HG03520 (cell line): Measurements from ENCODE around the gene AQR.
"Not testable (repeated sequence)": the region's sequence is repeated elsewhere in the genome, so short reads cannot be mapped to it uniquely, and the experiment has no call there.

ENCODE experiments used
- ATAC-seq: cut with Tn5 transposase; IDR thresholded peaks from one replicate; pipeline ENCODE4 v1.9.1; 2021; ENCODE audit warnings: mild to moderate bottlenecking, moderate library complexity; ENCODE audit not compliant: unreplicated experiment

The AQR gene

DNA sequence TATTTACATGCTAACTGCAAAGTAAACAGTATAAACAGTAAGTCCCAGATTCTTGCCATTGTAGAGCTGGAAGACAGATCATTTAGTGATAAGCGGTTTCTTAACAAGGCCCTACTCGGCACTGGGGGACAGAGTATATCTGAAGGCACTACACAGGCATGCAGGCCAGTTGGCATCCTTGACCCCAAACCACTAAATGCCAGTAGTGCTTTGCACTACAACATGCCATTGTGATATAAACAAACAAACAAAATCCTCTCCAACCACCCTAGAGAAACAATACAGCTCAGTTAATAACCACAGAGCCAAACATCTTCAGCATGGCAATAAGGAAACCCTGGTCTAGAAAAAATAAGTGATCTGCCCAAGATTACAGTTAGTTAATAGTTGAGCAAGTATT is 5.3 kb downstream of the AQR start:
- ATAC-seq, result no peak

DNA sequence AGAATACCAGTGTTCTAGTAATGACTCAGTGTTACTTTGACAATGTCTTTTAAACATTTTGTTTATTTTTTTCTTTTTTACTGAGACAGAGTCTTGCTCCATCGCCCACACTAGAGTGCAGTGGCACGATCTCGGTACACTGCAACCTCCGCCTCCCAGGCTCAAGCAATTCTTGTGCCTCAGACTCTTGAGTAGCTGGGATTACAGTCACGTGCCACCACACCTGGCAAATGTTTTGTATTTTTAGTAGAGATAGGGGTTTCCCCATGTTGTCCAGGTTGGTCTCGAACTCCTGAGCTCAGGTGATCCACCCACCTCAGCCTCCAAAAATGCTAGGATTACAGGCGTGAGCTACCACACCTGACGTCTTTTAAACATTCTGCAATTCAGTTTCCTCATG is 15.7 kb downstream of the AQR start:
- ATAC-seq, result no peak

DNA sequence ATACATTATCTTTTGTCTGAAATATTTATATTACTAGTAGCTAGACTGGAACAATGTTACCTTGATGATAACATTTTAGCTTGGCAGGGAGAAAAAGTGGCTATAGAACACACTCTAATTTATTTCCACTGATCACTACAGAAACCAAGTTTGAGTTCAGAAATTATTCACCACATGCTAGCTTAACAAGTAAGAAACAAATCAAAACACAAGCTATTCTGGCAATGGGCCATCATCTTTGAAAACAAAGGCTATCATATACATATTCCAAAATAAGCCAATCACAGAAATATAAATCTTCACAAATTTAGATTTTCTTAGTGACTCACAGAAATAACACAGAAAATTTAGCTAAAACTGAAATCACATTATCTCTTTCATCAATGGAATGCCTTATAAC is 17.1 kb downstream of the AQR start:
- no peak for ATAC-seq

DNA sequence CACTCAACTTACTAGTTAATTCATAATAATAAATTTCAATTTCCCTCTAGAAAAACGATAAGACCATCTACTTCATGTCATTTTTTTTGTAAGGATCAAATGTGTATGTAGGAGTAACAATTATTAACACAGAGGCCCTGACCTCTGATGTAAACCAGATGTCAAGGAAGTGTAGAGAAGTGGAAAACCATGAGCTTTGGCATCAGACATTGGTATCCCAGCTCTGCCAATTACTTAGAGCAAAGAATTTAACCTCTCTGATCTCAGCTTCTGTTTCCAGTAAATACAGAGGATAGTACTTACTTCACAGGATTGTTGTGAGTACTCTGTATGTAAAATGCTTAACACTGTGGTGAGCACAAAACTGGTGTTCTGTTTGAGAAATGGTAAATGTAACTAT is 17.5 kb downstream of the AQR start:
- ATAC-seq, result no peak

DNA sequence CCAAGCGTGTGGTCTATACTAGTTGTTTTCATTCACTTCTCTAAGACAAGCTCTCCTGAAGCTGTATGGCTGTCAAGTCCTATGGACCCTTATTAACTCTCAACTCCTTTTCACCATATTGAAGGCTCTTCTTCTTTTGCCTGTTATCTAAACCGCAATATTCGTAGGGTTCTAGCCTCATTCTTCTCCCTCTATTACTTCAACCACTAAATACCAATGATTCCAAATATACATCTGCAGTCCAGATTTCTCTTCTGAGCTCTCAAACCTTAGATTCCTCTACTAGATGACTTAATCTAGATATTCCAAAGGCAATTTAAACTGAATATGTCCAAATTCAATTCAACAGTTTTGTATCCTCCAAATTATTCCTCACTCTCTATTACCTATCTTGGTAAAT is 24.6 kb downstream of the AQR start:
- ATAC-seq, result no peak

DNA sequence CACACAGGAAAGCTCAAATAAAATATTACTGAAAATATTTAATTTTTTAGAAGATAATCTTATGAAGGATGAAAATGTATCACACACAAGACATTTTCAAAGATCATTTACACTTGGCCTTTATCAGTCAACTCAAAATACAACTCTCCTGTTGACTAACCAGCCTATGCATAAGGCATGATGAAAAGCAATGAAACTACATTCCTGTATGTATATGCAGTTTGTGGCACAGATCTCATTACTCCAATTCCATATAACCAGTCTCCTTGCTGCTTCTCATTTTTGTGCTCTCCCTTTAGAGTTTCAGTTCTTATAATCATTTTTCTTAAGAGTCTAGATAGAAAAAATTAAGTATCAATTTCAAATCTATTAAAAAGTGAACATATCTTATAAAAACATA is 25.8 kb downstream of the AQR start:
- no peak for ATAC-seq

DNA sequence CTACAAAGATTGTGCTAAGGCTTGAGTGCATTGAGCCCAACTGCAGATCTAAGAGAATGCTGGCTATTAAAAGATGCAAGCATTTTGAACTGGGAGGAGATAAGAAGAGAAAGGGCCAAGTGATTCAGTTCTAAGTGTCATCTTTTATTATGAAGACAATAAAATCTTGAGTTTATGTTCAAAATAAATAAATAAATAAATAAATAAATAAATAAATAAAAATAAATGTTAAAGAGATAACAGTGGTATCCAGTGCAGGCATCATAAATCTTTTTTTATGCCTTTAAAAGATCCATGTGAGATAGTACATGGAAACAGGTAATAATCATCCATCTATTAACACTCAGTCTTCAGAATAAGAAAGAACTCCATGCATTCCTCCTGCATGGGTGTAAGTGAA is 26.3 kb downstream of the AQR start:
- not testable (repeated sequence) for ATAC-seq

DNA sequence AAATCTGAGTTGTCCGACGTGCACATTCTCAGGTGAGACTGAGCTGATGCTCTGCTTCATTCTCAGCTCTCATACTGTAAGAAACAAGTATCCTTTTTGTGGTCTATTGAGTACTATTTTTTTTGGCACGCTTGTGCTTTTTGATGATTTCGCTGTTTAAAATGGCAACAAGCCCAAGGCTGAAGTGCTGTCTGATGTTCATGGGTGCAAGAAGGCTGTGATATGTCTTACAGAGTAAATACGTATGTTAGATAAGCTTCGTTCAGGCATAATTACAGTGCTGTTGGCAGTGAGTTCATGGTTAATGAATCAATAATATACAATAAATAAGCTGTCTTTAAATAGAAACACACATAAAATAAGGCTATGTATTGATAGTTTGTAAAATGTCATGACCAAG is 27.2 kb downstream of the AQR start:
- no peak for ATAC-seq

DNA sequence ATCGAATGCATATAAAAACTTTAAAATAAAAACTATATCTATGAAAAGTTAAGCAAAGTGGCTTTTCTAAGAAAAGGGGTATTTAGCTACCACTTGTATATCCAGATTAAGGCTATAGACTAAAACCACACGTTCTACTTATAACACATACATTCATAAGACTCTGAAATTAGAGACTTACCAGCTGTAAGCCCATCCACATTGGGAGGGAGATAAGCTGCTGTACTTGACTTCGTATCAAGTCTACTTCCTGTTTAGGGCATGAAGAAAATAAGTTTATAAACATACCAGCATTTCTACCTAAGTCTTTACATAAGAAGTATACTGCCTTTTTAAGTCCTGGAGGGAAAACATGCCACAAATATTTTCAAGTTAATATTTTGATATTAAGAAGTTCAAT is 27.7 kb downstream of the AQR start:
- no peak for ATAC-seq

DNA sequence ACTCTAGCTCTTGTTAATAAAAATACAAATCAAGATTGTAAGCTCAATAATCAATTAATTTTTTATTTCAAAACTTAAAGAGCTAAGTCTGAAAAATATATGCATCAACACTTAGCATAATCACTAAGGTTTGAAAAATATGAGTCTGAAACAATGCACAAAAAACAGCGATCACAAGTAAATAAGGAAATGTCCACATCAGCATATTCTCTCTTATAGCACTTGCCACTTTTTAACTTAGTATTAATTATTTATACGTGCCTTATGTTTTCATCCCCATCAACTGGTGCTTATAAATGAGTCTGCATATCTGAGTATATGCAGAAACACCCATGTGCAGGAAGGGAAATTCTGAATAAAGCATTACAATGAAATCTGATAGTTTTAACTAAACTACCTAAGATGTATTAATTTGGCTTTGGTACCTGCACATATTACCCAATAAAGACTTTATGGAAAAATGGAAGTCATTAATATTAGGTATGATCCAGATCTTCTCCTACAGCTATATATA is 28.3 kb downstream of the AQR start:
- no peak for ATAC-seq

DNA sequence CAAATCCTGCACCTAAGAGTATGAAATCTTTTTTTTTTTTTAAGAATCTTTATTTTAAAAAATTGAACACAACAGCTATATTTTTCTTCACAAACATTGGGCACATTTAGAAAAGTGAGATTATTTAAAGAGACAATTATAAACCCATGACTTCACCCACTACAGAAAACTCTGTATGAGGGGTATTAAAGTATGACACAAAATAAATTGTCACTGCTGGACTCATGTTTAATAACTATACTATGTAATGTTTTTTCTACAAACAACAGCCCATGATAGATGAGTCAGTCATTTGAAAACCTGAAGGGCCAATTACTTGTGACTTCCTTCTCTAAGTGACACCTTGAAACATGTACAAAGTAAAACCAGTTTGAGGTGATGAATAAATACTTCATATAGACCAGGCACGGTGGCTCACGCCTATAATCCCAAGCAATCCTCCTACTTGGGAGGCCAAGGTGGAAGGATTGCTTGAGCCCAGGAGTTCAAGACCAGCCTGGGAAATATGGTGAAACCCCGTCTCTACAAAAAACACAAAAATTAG is 36.0 kb downstream of the AQR start:
- ATAC-seq, result no peak

DNA sequence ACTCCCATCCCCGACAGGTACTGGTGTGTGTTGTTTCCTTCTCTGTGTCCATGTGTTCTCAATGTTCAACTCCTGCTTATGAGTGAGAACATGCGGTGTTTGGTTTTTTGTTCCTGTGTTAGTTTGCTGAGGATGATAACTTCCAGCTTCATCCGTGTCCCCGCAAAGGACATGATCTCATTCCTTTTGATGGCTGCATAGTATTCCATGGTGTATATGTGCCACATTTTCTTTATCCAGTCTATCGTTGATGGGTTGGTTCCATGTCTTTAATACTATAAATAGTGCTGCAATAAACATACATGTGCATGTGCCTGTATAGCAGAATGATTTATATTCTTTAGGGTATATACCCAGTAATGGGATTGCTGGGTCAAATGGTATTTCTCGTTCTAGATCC is 41.2 kb downstream of the AQR start:
- not testable (repeated sequence) for ATAC-seq

DNA sequence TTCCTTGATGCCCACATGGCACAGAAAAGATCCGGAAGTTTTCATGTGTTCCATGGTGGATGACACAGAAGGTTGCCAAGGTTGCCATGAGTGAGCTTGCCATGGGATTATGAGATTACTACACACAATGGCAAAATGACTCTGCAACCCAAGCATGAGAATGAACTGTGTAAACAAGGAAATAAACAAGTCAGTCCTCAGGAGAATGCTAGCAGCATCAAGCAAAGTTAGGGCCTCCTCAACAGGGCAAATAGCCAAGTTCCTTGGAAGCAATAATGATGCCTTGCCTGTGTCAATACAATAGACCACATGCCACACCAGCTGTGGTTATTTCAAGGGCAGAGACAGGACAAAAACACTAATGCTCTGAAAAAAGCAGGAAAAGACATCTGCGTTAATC is 41.8 kb downstream of the AQR start:
- ATAC-seq, result no peak

DNA sequence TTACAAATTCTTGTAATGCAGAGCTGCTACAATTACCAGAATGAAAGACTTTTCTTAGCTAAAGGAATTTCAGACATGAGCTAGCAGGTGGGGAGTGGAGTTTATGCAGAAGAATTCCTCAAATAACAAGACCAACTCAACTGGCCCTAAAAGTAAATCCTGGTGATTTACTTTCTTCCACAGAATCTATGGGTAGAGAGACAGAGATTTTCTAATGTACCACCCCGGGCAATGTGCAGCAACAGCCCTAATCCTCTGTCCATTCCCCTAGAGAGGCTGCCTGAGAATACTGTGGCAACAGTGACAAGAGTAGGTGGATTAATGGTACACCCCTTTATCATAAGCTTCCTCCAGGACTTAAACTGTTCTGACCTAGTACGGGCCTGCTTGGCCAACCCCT is 55.2 kb downstream of the AQR start:
- no peak for ATAC-seq

DNA sequence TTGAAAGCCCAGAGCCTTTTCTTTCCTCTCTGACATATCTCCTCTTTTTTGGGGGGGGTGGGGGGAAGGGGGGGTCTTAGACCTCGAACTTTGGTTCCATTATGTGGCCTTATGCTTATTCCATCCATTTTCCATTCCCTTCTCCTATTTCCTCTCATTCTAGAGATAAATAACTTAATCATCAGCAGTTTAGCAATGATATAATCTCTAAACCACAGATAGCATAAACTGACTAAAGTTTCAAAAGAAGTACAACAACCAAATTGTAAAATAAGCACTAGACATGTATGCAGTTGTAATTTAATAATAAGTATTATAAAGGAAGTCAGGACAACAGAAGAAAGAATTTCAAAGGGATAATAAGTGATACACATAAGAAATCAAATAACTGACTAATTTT is 64.5 kb downstream of the AQR start:
- no peak for ATAC-seq

DNA sequence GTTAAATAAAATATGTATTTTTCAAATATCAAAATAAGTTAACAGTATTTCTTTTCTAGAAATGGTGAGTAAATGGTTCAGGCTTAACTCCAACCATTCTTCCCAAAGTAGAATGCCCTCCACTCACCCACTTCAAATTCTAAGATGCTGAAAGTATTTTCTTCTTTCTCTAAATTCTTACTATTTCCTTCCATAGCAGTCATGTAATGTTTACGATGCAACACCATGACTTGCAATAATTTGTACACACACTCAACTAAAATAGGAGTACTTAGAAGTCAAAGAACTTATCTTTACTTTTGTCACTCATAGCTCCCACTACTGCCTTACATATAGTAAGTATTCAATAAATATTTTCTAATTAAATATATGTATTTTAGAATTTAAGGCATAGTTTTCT is 65.0 kb downstream of the AQR start:
- no peak for ATAC-seq

DNA sequence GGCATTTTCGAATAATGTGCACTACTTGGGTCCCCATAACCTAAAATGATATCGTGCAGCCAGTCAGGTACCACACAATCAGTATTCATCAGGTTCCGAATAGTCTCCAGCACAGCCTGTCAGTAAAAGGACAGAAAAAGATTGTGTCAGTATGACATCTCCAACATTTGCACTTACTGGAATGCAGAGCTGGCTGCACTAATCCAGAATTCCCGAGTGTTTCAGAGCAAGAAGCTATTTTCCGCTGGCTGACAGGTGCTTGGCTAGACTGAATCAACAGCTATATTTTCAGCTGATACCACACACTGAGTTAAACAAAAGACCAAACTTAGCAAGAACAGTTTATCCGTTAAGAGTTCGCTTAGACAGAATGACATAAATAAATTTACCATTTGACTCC is 68.8 kb downstream of the AQR start:
- no peak for ATAC-seq

DNA sequence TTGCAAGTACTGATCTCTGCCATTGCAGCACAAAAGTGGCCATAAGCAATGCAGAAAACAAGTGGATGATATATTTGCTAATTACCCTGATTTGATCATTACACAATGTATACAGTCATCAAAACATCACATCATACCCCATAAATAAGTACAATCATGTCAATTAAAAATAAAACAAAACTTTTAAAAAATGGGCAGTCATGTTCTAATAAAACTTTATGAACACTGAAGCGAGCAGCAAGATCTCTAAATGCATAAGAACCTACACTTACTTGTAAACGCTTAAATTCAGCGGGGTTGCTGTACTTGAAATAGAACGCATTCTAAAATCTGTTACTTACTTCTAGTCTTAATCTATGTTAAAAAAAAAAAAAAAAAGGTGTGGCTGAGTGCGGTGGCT is 73.4 kb downstream of the AQR start:
- ATAC-seq, result no peak

DNA sequence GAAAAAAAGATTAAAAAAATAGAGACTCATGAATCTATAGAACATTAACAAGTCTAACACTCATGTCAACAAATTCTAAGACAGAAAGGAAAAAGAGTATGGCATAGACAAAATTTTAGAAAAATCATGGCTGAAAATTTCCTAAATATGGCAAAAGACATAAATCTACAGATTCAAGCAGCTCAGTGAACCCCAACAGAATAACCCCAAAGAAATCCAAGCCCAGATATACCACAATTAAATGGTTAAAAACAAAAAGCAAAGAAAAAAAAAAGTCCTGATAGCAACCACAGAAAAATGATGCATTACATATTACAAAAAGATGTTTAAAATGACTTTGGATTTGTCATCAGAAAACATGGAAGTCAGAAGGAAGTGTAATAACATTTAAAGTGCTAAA is 75.6 kb downstream of the AQR start:
- ATAC-seq, result no peak

DNA sequence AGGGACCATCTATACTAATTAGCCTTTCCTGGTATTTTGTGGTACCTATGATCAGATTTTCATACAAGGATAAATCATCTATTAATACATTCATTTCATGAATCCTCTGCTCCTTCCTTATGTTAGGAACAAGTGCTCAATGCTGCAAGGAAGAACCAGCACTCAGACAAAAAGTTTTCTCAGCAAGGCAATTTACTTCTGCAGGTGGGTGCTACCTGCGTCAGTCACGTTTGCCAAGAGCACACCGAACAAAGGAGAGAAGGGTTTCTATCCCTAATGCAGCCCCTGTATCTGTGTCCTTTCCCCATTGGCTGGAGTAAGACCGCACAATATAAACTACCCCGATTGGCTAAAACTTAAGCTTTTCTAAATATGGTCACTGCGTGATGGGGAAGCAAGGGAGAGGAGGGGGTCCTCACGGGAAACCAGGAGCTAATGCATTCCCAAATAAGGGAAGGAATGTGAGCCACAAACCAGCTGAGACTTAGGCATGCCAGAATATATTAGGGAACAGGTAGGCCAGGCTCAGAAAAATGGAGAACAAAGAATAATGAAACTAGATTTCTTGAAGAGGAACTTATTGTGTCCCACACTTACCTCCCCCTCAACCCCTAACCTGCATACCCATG is 76.5 kb downstream of the AQR start:
- ATAC-seq, result no peak

DNA sequence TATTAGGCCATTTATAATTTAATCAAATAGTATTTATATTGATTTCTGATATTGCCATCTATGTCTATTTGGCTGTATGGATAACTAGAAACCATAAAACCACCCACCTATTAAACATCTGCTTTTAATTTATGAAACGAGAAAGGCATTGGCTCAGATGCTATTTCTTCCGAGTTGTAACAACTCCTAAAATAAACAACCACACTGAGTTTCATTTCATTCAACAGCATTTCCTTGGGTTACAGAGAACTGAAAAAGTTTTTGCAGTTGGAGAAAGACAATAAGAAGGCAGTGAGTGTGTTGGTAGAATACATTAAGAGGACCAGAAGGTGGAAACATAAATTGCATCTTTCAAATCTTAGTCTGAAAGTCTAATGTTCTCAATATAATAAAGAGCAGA is 79.1 kb downstream of the AQR start:
- ATAC-seq, result no peak

DNA sequence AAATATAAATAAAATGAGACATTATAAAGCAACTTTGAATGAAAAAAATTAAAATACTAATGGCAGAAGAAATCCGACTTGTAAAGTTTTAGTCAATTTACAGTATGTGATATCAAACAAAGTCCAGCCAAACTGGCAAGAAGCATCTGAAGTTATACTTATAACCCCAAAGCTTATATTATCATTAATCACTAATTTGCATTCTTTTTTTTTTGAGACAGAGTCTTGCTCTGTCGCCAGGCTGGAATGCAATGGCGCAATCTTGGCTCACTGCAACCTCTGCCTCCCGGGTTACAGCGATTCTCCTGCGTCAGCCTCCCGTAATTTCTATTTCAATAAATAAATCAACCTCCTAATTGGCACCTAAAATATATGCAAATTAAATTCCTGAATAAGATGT is 80.1 kb downstream of the AQR start:
- no peak for ATAC-seq

DNA sequence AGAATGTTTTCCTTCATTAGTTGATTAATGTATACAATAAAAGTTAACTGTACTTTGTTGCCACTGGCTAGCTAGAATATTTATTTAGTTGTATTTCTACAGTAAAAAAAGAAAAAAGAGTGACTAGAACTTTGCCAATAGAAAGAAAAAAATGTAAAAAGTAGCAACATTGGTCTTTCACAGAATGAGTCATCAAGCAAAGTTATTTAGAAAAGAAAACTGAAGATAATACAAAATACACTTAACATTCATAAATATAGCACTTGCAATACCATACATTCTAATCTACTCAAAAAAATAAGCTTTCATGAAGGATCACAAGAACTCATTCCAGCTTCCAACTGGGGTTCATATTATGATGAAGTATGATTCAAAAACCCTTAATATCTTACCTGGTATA is 83.4 kb downstream of the AQR start:
- no peak for ATAC-seq
